ENCODE measurements around the gene PAX6.

PAX6 gene

DNA sequence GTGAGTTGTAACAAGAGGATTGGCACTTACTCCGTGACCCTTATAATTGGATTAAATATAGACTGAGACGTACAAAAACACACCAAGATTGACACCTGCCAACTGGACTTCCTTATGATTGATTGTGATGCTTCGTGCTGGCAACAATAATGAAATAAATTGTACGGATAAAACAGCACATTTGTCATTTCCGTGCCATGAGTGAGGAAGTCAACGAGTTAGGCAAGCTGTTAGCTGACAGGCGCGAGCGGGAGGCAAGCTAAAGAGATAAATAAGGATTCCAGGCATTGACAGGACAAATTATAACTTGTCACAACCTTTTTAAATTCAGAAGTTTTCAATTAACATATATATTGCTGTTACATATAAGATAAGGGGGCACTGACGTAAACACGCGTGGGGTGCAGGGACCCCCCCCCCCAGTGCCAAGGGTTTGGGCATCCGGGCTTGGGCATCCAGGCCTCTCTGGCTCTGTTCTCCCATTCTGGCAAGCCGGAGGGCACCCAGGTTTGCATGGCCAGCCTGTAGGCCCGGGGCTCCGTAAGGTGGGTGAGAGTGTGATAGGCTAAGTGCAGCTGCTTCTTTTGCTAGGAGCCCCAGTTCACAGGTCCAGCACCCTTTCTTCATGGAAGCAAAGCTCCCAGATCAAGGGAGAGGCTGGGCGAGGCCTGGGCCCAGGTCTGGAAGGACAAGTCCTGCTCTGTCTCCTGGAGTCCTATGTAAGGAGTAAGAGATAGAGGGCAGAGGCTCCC lies 11.2 kb upstream of the PAX6 start:
- DNase-seq, result no peak

- no peak for DNase-seq
Measured at GRCh38 chr11:31821766-31822165, 10.6 kb upstream of the PAX6 start.

DNA sequence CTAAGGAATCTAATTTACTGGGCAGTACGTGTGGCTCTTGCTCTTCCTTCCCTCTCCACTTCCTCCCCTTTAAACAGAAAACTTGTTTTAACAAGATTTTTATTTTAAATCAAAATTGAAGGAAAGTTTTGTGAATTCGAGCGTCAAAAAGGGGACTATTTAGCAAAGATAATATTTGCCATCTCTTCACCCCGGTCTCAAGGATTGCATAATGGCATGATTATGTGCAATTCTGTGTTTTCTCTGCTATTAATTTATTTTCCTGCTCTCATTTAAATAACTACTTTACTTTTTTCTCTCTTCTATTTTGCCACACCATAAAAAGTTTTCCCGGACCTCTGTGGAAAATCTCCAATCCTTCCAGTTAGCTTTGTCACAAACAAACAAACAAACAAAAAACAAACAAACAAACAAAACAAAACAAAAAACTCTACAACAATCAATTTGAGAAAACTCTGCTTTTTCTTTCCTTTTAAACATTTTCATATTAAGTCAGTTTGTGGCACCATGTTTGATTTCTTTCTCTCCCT lies 10.2 kb upstream of the PAX6 start:
- no peak for DNase-seq

- no peak for DNase-seq
Measured at GRCh38 chr11:31820438-31820818, 9.3 kb upstream of the PAX6 start.

- DNase-seq, result no peak
Measured at GRCh38 chr11:31819621-31820437, 8.7 kb upstream of the PAX6 start.

GRCh38 chr11:31818874-31819331 lies 7.8 kb upstream of the PAX6 start:
- no peak for DNase-seq

DNA sequence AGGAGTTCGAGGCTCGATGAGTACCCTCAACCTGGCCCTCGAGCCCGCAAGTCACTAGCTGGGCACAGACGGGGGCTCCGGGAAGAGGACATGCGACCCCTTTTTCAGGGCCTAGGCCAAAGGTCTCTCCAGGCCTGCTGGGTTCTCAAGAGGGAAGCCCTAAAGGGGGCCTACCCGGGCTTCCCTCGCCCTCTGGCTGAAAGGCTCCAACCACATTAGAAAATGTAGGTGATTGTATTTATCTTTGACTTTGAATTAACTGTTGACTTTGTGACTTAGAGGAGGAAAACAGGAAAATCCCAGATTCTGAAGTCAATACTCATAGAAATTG lies 7.3 kb upstream of the PAX6 start:
- no peak for DNase-seq

DNA sequence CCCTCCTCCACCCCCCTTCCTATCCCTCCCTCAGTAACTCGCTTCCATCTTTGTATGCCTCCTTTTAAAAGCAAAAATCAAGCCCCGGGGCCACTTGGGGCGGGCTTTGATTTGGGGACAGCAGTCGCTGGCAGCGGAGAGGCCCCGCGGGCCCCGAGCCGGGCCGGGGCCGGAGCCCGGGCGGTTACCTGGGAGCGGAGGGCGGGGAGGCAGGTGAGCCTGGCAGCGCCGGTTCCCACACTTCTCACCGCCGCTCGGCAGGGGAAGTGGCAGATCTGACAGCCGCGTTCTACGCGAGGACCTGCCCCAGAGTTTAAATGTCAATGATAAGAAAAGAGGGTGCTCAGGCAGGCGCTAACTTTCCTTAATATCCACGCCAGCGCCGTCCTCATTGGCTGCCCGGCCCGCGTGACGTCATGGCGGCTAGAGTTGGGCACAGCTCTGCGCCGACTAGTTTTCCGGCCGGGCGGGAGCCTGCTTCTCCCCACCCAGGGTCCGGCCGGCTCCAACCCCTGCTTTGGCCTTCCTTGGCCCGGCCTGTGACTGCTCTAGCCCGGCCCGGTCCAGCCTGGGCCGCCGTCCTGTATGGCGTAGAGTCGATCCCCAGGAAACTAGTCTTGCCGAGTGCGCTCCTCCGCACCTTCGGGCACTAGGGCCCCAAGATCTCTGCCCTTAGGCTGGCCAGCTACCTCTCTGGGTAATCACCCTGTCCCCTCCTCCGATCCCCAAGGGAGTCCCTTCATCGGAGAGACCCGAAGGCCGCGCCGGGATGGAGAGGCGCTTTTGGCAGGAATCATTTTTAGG lies 6.7 kb upstream of the PAX6 start:
- no peak for DNase-seq

GRCh38 chr11:31817054-31817620 lies 6.0 kb upstream of the PAX6 start:
- no peak for DNase-seq

DNA sequence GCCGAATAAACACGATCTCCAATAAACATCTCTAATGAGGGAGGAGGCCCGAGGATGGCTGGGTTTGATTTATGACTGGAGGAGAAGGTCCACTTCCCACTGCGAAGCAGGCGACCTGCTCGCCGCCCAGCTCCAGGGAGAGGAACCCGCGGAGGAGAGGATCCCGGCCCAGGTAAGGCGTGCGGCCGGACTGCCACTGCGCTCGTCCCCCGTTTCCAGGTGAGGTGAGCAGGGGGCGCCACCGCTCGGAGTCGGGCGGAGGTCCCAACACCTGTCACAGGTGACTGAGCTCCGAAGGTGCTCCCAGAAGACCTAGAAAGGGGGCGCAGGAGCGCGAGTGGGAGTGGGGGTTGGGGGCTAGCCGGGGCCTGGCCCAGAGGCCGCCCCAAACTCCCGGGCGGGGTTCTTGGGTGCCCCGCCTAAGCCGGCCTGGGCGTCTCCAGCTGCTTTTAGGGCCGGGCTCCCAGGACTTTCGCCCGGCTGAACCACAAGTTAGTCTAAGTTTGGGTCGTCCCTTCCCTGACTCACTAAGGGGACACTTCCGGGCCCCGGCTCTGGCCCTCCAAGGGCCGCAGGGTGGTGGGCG lies 5.4 kb upstream of the PAX6 start:
- no peak for DNase-seq

DNA sequence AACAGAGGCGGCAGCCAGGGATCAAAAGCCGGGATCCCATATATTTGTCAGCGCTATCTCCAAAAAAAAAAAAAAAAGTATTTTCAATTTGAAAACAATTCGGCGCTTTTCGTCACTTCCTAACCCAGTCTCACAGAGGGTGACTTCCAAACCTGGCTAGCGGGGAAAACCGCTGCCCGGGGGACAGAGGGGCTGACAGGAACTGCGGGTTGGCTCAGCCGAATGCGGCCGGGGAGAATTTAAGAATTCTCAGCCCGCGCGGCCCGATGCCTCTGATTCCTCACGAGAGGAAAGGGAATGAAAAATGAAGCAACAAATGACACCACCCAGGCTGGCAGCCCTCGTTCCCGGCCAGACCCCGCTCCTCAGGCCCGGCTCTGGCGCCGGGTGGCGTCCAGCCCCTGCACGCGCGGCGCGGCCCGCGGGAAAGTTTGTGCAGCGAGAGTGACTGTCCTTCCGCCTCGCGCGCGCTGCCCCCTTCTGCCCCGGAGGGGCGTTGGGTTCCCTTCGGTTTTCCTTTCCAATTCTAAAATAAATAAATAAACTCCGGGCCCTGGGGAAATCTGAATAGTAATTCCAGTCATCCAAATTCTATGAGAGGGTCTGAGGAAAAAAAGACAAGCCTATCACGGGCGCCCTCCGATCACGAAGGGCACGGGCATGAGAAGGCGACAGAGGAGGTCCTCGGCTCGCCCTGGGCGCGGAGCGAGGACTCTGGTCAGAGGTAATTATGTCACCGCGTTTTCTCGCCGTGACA lies 4.8 kb upstream of the PAX6 start:
- no peak for DNase-seq

DNA sequence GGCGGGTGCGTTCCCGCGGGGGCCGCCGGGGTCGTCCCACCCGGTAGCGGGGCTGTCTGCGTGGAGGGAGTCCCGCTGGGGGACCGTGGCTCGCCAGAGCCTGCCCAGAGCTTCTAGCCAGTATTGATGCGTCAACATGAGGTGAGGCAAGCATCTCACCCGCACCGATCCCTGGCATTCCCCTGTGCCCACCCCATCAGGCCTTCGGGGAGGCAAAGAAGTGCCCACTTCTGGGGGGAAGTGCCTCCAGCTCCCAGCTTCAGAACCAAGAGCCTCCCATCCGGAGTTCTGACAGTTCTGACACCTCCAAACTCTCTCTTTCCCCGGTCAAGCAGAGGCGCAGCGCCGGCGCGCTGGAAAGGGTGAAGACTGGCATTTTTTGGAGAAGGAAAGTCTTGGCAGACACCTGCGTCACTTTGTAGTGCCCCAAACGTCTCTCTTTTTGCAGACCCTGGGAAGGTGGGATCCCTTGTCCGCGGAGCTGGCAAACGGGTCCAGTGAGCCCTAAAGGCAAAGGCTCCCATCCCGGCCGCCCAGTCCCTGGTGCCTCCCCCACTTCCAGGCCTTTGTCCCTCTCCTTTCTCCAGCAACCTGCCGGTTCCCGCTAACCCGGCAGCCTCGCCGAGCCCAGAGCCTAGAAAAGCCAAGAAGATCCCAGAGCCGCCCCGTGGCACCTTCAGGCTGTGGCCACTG lies 3.2 kb upstream of the PAX6 start:
- DNase-seq, result no peak

- no peak for DNase-seq
Measured at GRCh38 chr11:31813391-31814175, 2.5 kb upstream of the PAX6 start.

DNA sequence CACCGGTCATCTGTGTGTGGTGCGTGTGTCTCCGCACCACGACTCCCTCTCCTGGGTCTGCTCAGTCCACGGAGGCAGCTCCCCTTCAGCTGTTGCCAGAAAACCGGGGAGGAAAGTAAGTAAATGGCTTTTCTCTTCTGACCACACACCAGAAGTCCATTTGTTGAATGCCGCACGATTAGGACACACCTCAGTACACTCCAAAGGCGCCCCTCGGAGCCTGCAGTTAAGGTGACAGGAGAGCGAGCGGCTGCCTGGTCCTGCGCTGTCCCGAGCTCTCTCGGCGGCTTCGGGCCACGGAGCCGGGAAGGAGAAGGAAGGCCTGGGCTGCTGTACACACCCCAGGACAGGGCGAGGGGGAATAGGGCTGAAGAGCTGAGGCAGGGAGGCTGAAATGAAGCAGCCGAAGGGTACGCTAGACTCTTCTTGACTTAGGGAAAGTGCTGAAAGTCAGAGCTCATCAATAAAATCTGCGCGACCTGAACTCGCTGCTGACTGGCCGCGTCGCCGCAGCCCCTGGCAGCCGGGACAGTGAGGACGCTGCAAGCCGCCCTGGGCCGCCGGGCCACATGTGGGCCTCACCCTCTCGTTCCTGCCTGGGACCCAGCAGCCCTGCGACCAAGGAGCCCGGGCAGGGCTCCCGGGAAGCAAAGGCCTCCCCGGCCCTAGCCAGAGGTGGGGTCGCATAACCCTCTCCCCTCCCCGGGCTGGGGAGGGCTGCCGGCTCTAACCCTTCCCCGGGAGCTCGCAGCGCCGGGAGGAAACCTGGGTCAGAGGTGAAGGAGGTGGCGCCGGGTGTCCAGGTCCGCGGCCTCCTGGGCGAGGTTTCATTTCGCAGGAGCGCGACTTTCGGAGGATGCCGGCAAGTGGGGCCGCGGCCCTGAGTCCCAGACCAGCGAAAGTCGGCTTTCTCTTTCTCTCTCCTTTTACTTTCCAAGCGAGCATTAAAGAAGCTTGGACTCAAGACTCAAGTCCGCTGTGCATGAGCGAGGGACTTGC lies 1.6 kb upstream of the PAX6 start:
- no peak for DNase-seq

DNA sequence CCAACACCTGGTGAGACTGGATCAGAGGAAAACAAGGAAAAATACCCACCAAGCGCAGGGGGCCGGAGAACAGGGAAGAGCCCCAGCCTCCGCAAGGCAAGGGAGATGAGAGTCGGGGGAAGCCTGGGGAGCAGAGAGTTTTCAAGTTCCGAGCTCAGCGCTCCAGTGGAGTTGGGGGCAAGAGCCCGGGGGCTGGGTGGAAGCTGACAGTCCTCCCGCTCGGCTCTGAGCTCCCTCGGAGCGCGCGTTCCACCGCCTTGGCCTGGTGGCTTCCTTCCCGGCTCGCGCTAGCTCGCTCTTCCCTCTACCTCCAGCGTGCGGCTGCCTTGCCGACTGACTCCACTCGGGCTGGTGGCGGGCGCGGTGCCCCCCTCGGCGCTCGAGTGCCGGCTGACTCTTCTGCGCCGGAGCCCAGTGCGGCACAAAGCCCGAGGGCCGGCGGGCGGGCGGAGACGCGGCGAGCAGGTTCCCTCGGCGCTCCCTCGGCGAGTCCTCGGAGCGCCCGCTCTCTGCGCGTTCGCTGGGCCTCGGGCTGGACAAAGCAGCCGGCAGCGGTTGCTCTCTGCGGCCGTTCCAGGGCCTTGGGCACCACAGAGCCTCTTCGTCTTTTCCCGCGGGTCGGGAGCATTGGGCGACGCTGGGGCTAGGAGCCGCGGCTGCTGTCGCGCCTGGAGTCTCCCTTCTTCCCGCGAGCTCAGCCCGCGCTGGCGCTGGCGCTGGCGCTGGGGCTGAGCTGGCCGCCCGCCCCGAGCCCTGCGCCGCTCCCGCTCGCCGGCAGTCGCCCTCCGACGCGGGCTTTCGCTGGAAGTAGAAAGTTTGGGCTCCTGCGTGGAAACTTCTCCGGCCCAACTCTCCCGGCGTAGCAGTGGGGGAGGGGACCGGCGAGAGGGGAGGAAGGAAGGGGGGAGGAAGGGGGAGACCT lies 1.0 kb downstream of the PAX6 start:
- DNase-seq, result no peak

- no peak for DNase-seq
Measured at GRCh38 chr11:31809541-31809856, 1.6 kb downstream of the PAX6 start.

GRCh38 chr11:31808721-31809540 lies 2.2 kb downstream of the PAX6 start:
- no peak for DNase-seq

Measured in NCI-H2029 treated with DMSO at 0.1 percent for 48 hours (cell line).